HepG2 (cell line): ENCODE data around the gene CACNA1D.

Experiments
- CTCF ChIP-seq: sonication (generic); formaldehyde crosslinking; IDR thresholded peaks from 2 replicates; pipeline ENCODE4 v1.5.0; 2020; ENCODE audit warnings: mild to moderate bottlenecking, missing genetic modification reagents, moderate library complexity
- EHMT2 ChIP-seq: fragments of 200-600 bp; sonication (generic); IDR thresholded peaks from 2 replicates; pipeline ENCODE4 v1.7.0; 2017; ENCODE audit warnings: antibody characterized with exemption, low read depth, low read length, borderline replicate concordance
- HNRNPH1 ChIP-seq: fragments of 200-400 bp; formaldehyde crosslinking; optimal IDR thresholded peaks from 2 replicates; pipeline ENCODE3; 2017; ENCODE audit warnings: mild to moderate bottlenecking, low read depth, low read length
- KDM5A ChIP-seq: fragments of 200-600 bp; sonication (generic); IDR thresholded peaks from 2 replicates; pipeline ENCODE4 v1.7.0; 2018; ENCODE audit warnings: antibody characterized with exemption, mild to moderate bottlenecking, low read length, borderline replicate concordance
- MNT ChIP-seq: fragments of 450-650 bp; IDR thresholded peaks from 2 replicates; pipeline ENCODE4 v1.6.1; 2016
- NR1H2 ChIP-seq: sonication (generic); formaldehyde crosslinking; IDR thresholded peaks from 2 replicates; pipeline ENCODE4 v1.8.1; 2022; ENCODE audit warnings: low read depth, missing genetic modification reagents, borderline replicate concordance
- REST ChIP-seq, 2 experiments: IDR thresholded peaks; 2 replicates each; pipeline ENCODE4 v1.6.1; 2011 to 2012; ENCODE audit warnings: low read length in 2 of 2, borderline replicate concordance in 1 of 2, low read depth in 1 of 2, mild to moderate bottlenecking in 1 of 2, moderate library complexity in 1 of 2
- SP2 ChIP-seq: sonication (generic); formaldehyde crosslinking; IDR thresholded peaks from 2 replicates; pipeline ENCODE4 v1.5.1; 2020; ENCODE audit warnings: mild to moderate bottlenecking, missing genetic modification reagents
- TBP ChIP-seq: sonication (generic); formaldehyde crosslinking; IDR thresholded peaks from 2 replicates; pipeline ENCODE4 v1.5.0; 2020; ENCODE audit warnings: missing genetic modification reagents
- USF2 ChIP-seq, 2 experiments: sonication (generic) in 1 of 2; formaldehyde crosslinking in 1 of 2; IDR thresholded peaks; 2 replicates each; pipeline versions ENCODE4 v1.5.1 to v1.6.1; 2011 to 2020; ENCODE audit warnings: borderline replicate concordance in 1 of 2, low read depth in 1 of 2, low read length in 1 of 2, mild to moderate bottlenecking in 1 of 2, missing genetic modification reagents in 1 of 2, moderate library complexity in 1 of 2
- YY1 ChIP-seq: IDR thresholded peaks from 2 replicates; pipeline ENCODE4 v1.6.1; 2011; ENCODE audit warnings: low read length, low read depth, moderate library complexity, mild to moderate bottlenecking; ENCODE audit not compliant: insufficient read depth, insufficient replicate concordance
- ZBTB1 ChIP-seq: sonication (generic); formaldehyde crosslinking; IDR thresholded peaks from 2 replicates; pipeline ENCODE4 v1.4.0; 2020; ENCODE audit warnings: missing genetic modification reagents, borderline replicate concordance
- ZNF160 ChIP-seq: sonication (generic); formaldehyde crosslinking; IDR thresholded peaks from 2 replicates; pipeline ENCODE4 v1.8.0; 2022; ENCODE audit warnings: mild to moderate bottlenecking, inconsistent platforms, missing genetic modification reagents

- TF ChIP-seq HNRNPH1: no peak
- TF ChIP-seq KDM5A: no peak
- no peak for TF ChIP-seq YY1
- TF ChIP-seq EHMT2: no peak
- TF ChIP-seq CTCF: no peak
- no peak for TF ChIP-seq TBP (CRISPR knock-in tag)
- no peak for TF ChIP-seq ZNF160 (CRISPR knock-in tag)
- TF ChIP-seq USF2 (IDR thresholded peaks at IDR 0.05; ENCODE audit: low read depth, low read length): no peak
- no peak for TF ChIP-seq USF2 (CRISPR knock-in tag; IDR thresholded peaks at IDR 0.05; ENCODE audit: borderline replicate concordance)
- TF ChIP-seq NR1H2 (CRISPR knock-in tag): no peak
- TF ChIP-seq REST (IDR thresholded peaks at IDR 0.05; ENCODE audit: borderline replicate concordance in 1 of 2, low read depth in 1 of 2, low read length in 2 of 2): no peak
- no peak for TF ChIP-seq MNT
- no peak for TF ChIP-seq SP2 (CRISPR knock-in tag)
- no peak for TF ChIP-seq ZBTB1 (CRISPR knock-in tag)
These were observed 151.3 kb downstream of the CACNA1D start for GRCh38 chr3:53645754-53646153.
